ENCODE measurements around the gene POLRMT. TPM values are rescaled to one million over a fixed set of nuclear protein-coding genes. Genes with fewer than 3 reads are reported as not detected.
A peak's percentile ranks its signal among the peaks of the same experiment; 100 is the strongest.

The POLRMT gene
- total RNA-seq, 4 donors from 2014 or later = 43.9 to 83.4 (median 73.8) TPM

DNA sequence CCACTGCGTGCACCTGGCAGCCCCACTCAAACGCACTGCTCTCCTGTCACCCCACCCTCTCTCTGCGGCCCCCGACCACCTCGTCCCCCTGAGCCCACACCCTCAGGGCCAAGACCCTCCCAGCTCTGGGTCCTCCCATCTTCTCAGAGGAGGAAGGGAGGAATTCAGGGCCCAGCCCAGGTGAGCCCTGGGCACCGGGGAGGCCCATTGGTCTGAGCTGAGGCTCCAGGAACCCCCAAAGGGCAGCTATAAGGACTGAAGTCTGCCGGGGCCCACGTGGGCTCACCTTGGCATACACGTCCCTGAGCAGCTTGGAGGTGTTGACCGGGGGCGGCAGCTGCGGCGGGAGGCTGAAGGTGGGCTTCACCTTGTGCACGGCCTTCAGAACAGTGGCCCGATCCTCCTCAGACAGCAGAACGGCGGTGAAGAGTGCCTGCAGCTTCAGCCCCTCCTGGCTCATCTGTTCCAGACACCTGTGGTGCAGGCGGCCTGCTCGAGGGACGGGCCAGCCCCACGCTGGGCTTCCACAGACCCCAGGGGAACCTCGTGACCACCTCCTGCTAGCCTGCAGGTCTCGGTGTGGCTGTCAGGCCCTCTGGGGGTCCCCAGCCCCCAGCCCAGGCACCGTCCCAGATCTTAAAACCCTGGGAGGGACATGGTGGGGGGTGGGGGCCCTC, 8.8 kb downstream of the POLRMT start:
- Histone ChIP-seq H3K9me3 (no peaks in the 10 kb centered on the region), H3K4me3 (no peak overlapping the region), H3K27me3 (no peaks in the 10 kb centered on the region), H3K4me1 (no peaks in the 10 kb centered on the region), H3K36me3 (peaks cover 0 to 68% of the 10 kb centered on the region in 2 donors), H3K27ac (peak overlapping the region; percentile 0 to 68 (median 58))
- DNase-seq = no peak
- TF ChIP-seq, protein P1, sequence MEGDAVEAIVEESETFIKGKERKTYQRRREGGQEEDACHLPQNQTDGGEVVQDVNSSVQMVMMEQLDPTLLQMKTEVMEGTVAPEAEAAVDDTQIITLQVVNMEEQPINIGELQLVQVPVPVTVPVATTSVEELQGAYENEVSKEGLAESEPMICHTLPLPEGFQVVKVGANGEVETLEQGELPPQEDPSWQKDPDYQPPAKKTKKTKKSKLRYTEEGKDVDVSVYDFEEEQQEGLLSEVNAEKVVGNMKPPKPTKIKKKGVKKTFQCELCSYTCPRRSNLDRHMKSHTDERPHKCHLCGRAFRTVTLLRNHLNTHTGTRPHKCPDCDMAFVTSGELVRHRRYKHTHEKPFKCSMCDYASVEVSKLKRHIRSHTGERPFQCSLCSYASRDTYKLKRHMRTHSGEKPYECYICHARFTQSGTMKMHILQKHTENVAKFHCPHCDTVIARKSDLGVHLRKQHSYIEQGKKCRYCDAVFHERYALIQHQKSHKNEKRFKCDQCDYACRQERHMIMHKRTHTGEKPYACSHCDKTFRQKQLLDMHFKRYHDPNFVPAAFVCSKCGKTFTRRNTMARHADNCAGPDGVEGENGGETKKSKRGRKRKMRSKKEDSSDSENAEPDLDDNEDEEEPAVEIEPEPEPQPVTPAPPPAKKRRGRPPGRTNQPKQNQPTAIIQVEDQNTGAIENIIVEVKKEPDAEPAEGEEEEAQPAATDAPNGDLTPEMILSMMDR (IDR thresholded peaks at IDR 0.05 in 4 of 5, conservative IDR thresholded peaks at IDR 0.05 in 1 of 5) = no peak
- no peak for TF ChIP-seq POLR2A (IDR thresholded peaks at IDR 0.05)
- in situ Hi-C loops (cut with MboI; ENCODE audit: low sequenced_read_pairs in 4 of 4) = no loop called here
- ATAC-seq = no peak
- intact Hi-C loops (cut with DNase I; ENCODE audit: low total_unique reads) = no loop called here

DNA sequence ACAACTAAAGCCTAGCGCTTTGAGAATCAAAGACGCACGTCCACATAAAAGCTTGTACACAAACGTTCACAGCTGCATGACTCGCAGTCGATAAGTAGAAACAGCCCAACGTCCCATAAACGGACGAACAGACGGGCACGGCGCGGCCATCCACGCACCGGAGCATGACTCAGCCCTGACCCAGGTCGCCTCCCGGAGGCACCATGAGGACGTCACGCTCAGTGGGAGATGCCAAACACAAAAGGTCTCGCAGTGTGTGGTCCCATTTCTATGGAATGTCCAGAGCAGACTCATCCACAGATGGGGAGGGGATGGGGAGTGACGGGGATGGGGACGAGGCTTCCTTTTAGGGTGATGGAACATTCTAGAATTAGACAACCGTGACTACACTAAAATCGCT, 9.4 kb downstream of the POLRMT start:
- Histone ChIP-seq H3K27me3 (no peaks in the 10 kb centered on the region), H3K36me3 (peaks cover 0 to 69% of the 10 kb centered on the region in 2 donors), H3K4me1 (no peaks in the 10 kb centered on the region), H3K27ac (peak overlapping the region in 3 of 4 donors; percentile 56 to 68 (median 59)), H3K4me3 (no peak overlapping the region), H3K9me3 (no peaks in the 10 kb centered on the region)
- in situ Hi-C loops (cut with MboI; ENCODE audit: low sequenced_read_pairs in 4 of 4) = no loop called here
- ATAC-seq (peak; percentile 36 to 56), DNase-seq (no peak)
- TF ChIP-seq, protein P1 (IDR thresholded peaks at IDR 0.05 in 4 of 5, conservative IDR thresholded peaks at IDR 0.05 in 1 of 5) = no peak
- TF ChIP-seq POLR2A (IDR thresholded peaks at IDR 0.05) = no peak
- intact Hi-C loops (cut with DNase I; ENCODE audit: low total_unique reads) = no loop called here

DNA sequence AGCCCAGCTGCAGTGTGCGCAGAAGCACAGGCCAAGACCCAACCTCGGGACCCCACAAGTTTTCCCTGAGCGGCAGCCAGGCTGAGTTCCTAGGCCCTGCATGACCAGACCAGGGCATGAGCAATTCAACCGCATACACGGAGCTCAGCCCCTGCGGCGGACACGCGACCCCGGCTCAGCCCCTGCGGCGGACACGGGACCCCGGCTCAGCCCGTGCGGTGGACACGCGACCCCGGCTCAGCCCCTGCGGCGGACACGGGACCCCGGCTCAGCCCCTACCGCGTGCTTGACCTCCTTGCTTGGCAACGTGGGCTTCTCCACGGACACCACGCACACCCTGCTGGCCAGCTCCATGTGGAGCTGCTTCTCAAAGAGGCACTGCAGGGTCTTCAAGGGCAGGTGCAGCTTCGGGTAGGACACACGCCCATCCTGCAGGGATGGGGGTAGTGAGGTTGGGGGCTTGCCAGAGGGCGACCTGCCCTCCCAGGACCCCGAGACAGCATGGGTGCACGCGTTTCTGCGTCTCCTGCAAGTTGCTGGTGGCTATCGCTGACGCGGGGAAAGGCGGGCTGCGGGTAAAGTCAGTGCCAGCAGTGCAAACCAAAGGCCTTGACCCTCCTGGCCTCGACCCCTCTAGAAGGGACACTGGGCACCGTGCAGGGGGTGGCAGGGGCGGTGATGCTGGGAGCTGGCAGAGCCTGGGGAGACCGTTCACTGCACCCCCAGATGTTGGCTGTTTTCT, 10.0 kb downstream of the POLRMT start:
- DNase-seq (no peak), ATAC-seq (no peak)
- intact Hi-C loops (cut with DNase I; ENCODE audit: low total_unique reads) (no loop called here), in situ Hi-C loops (cut with MboI; ENCODE audit: low sequenced_read_pairs in 4 of 4) (no loop called here)
- H3K4me1 ChIP-seq = no peaks in the 10 kb centered on the region
- TF ChIP-seq, protein P1 (IDR thresholded peaks at IDR 0.05 in 4 of 5, conservative IDR thresholded peaks at IDR 0.05 in 1 of 5) = no peak
- no peak for TF ChIP-seq POLR2A (IDR thresholded peaks at IDR 0.05)
- H3K4me3 ChIP-seq = no peak overlapping the region
- H3K9me3 ChIP-seq = no peaks in the 10 kb centered on the region
- no peaks in the 10 kb centered on the region for H3K27me3 ChIP-seq
- H3K27ac ChIP-seq = peak overlapping the region; percentile 24 to 55 (median 32)
- peaks cover 0 to 69% of the 10 kb centered on the region in 2 donors for H3K36me3 ChIP-seq

DNA sequence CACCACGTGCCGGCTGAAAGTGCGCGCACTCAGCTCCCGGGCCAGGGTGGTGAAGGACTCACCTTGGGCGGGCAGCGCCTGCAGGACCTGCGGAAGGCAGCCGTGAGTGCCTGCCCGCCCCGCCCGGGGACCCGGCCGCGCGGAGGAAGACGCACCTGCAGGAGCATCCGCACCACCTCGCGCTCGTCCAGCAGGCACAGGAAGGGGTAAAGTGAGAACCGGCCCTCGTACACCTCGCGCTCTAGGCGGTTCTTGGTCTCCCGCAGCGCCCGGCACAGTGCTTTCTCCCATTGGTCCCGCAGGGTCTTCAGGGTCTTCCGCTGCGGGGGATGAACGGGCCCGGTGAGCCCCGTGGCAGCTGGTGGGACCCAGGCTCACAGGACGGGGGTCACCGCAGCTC, 10.7 kb downstream of the POLRMT start:
- H3K9me3 ChIP-seq = no peaks in the 10 kb centered on the region
- intact Hi-C loops (cut with DNase I; ENCODE audit: low total_unique reads) = no loop called here
- ATAC-seq = no peak

More for the DNA sequence above, 10.7 kb downstream of the POLRMT start:
- Histone ChIP-seq H3K4me3 (no peak overlapping the region), H3K4me1 (no peaks in the 10 kb centered on the region), H3K36me3 (peaks cover 0 to 69% of the 10 kb centered on the region in 2 donors), H3K27ac (peak overlapping the region in 1 of 4 donors; percentile 24), H3K27me3 (no peaks in the 10 kb centered on the region)
- TF ChIP-seq, protein P1 (IDR thresholded peaks at IDR 0.05 in 4 of 5, conservative IDR thresholded peaks at IDR 0.05 in 1 of 5) = no peak
- no peak for TF ChIP-seq POLR2A (IDR thresholded peaks at IDR 0.05)
- in situ Hi-C loops (cut with MboI; ENCODE audit: low sequenced_read_pairs in 4 of 4) = no loop called here
- no peak for DNase-seq
